Liver (tissue), 9 donors: Measurements from ENCODE around the gene CYP39A1. TPM values are rescaled to one million over a fixed set of nuclear protein-coding genes. Genes with fewer than 3 reads are reported as not detected.

Experiments
- DNase-seq: peaks from one replicate; pipeline ENCODE4 v3.0.0-alpha.2; 2017; ENCODE audit warnings: low spot score
- H3K27ac ChIP-seq, 2 donors: one replicate each; pipeline ENCODE4 v1.7.0; 2013; ENCODE audit warnings: inconsistent platforms in 2 of 2, low read length in 2 of 2, control low read depth in 1 of 2, low read depth in 1 of 2, mild to moderate bottlenecking in 1 of 2
- H3K27me3 ChIP-seq, 4 donors: one replicate each; pipeline versions ENCODE4 v1.6.1 to v1.7.0; 2013; ENCODE audit warnings: low read length in 3 of 4, inconsistent platforms in 1 of 4, mild to moderate bottlenecking in 1 of 4, moderate library complexity in 1 of 4; ENCODE audit not compliant: control insufficient read depth in 4 of 4, insufficient read depth in 4 of 4
- H3K36me3 ChIP-seq, 4 donors: one replicate each; pipeline versions ENCODE4 v1.6.1 to v1.7.0; 2013; ENCODE audit warnings: low read length in 3 of 4, mild to moderate bottlenecking in 3 of 4, low read depth in 1 of 4, moderate library complexity in 1 of 4; ENCODE audit not compliant: control insufficient read depth in 4 of 4, insufficient read depth in 3 of 4
- H3K4me1 ChIP-seq, 4 donors: one replicate each; pipeline versions ENCODE4 v1.6.1 to v1.7.0; 2013; ENCODE audit warnings: low read length in 3 of 4, mild to moderate bottlenecking in 3 of 4, moderate library complexity in 1 of 4; ENCODE audit not compliant: control insufficient read depth in 4 of 4, insufficient read depth in 4 of 4
- H3K4me3 ChIP-seq, 3 donors: one replicate each; pipeline versions ENCODE4 v1.6.1 to v1.7.0; 2013; ENCODE audit warnings: low read length in 3 of 3, control low read depth in 1 of 3, low read depth in 1 of 3, mild to moderate bottlenecking in 1 of 3
- H3K9ac ChIP-seq, 2 donors: one replicate each; pipeline ENCODE4 v1.7.0; 2013; ENCODE audit warnings: low read length in 2 of 2, mild to moderate bottlenecking in 2 of 2, moderate library complexity in 2 of 2, control low read depth in 1 of 2, low read depth in 1 of 2
- H3K9me3 ChIP-seq, 4 donors: one replicate each; pipeline versions ENCODE4 v1.6.1 to v1.7.0; 2013; ENCODE audit warnings: low read length in 3 of 4; ENCODE audit not compliant: control insufficient read depth in 4 of 4
- ATF3 ChIP-seq: IDR thresholded peaks from 2 replicates; pipeline ENCODE4 v1.6.1; 2016; ENCODE audit warnings: antibody characterized with exemption
- CTCF ChIP-seq: fragments of 150-350 bp; IDR thresholded peaks from 2 replicates; pipeline ENCODE4 v1.5.1; 2017; ENCODE audit warnings: improper control_type of control experiment, low read depth, low read length; ENCODE audit not compliant: missing input control
- EGR1 ChIP-seq, 2 donors: IDR thresholded peaks; 2 replicates each; pipeline ENCODE4 v1.6.1; 2016 to 2018; ENCODE audit warnings: antibody characterized with exemption in 2 of 2, low read depth in 2 of 2
- FOXA1 ChIP-seq: IDR thresholded peaks from 2 replicates; pipeline ENCODE4 v1.6.1; 2016; ENCODE audit warnings: antibody characterized with exemption
- FOXA2 ChIP-seq: IDR thresholded peaks from 2 replicates; pipeline ENCODE4 v1.6.1; 2016; ENCODE audit warnings: antibody characterized with exemption
- GABPA ChIP-seq, 2 donors: IDR thresholded peaks in 1 of 2; conservative IDR thresholded peaks in 1 of 2; 2 replicates each; pipeline ENCODE4 v1.6.1; 2016; ENCODE audit warnings: antibody characterized with exemption in 2 of 2, mild to moderate bottlenecking in 1 of 2, moderate library complexity in 1 of 2
- HNF4A ChIP-seq, 2 donors: conservative IDR thresholded peaks; 2 replicates each; pipeline ENCODE4 v1.6.1; 2016; ENCODE audit warnings: antibody characterized with exemption in 2 of 2, mild to moderate bottlenecking in 2 of 2
- HNF4G ChIP-seq: IDR thresholded peaks from 2 replicates; pipeline ENCODE4 v1.6.1; 2016; ENCODE audit warnings: antibody characterized with exemption
- JUND ChIP-seq, 2 donors: IDR thresholded peaks; 2 replicates each; pipeline ENCODE4 v1.6.1; 2016; ENCODE audit warnings: antibody characterized with exemption in 2 of 2
- MAX ChIP-seq: IDR thresholded peaks from 2 replicates; pipeline ENCODE4 v1.6.1; 2016; ENCODE audit warnings: antibody characterized with exemption
- NR2F2 ChIP-seq: IDR thresholded peaks from 2 replicates; pipeline ENCODE4 v1.6.1; 2016; ENCODE audit warnings: antibody characterized with exemption
- RAD21 ChIP-seq, 2 donors: IDR thresholded peaks; 2 replicates each; pipeline ENCODE4 v1.6.1; 2016; ENCODE audit warnings: antibody characterized with exemption in 2 of 2, mild to moderate bottlenecking in 2 of 2
- RXRA ChIP-seq, 2 donors: IDR thresholded peaks; 2 replicates each; pipeline ENCODE4 v1.6.1; 2017 to 2018; ENCODE audit warnings: antibody characterized with exemption in 2 of 2, mild to moderate bottlenecking in 1 of 2
- SP1 ChIP-seq: IDR thresholded peaks from 2 replicates; pipeline ENCODE4 v1.6.1; 2018; ENCODE audit warnings: antibody characterized with exemption, mild to moderate bottlenecking
- TAF1 ChIP-seq: conservative IDR thresholded peaks from 2 replicates; pipeline ENCODE4 v1.6.1; 2016; ENCODE audit warnings: antibody characterized with exemption, mild to moderate bottlenecking
- YY1 ChIP-seq: IDR thresholded peaks from 2 replicates; pipeline ENCODE4 v1.6.1; 2016; ENCODE audit warnings: antibody characterized with exemption, mild to moderate bottlenecking
- WGBS: extraction: QIAGEN DNeasy Blood & Tissue Kit; methylation state at CpG from one replicate; pipeline ENCODE4 v1.1.7; 2013; 5-methylcytosine and 5-hydroxymethylcytosine counted together
- polyA plus RNA-seq, 2 donors: library from polyadenylated mRNA; stranded (reverse) in 1 of 2; unstranded in 1 of 2; fragments of 200-250 nt in 1 of 2; fragments of >200 nt in 1 of 2; fragmentation: Nextera tagmentation in 1 of 2; extraction: Ambion mirVana in 1 of 2; gene quantifications; one replicate each; pipeline versions ENCODE4 v1.2.1 to v1.2.3, GENCODE V29; 2013 to 2015
- total RNA-seq, 2 donors: library from RNA; depleted of rRNA; stranded (reverse); fragments of >200 nt; gene quantifications; one replicate each; pipeline ENCODE4 v1.2.3, GENCODE V29; 2014
- TF ChIP-seq, protein P1 (sequence below): IDR thresholded peaks from 2 replicates; pipeline ENCODE4 v1.6.1; 2016; ENCODE audit warnings: antibody characterized with exemption
- TF ChIP-seq, protein P2 (sequence below): IDR thresholded peaks from 2 replicates; pipeline ENCODE4 v1.6.1; 2016; ENCODE audit warnings: antibody characterized with exemption, mild to moderate bottlenecking
- donor health status: healthy.
- donor health status: healthy.
- donor health status: healthy.
- donor health status: healthy.
- donor health status: healthy.

Gene CYP39A1
- total and polyA plus RNA-seq, 4 donors: 10.8 to 29.8 (median 15.2) TPM

DNA sequence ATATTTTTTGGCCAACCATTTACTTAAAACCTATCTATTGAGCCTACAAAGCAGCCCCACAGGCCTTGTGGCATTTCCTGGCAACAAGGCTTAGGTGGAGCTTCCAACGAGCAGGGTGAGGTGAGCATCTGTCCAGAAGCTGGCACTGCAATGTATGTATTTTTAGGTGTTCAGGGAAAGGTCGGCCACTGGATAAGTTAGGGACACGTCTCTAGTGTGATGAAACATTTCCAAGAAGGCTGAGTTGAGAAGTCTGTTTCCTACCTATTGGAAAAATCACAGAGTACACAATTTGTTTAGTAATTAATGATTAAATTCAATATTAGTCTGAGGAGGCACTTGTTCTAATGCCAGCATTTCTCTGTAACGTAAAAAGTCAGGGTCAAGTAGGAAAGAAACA lies 143.6 kb downstream of the CYP39A1 start:
- Histone ChIP-seq H3K4me1 (peaks cover 6 to 33% (median 30%) of the 10 kb centered on the region in 4 donors), H3K9me3 (no peaks in the 10 kb centered on the region), H3K36me3 (no peaks in the 10 kb centered on the region), H3K27ac (peak overlapping the region in 1 of 2 donors; percentile 52), H3K4me3 (no peak overlapping the region), H3K27me3 (no peaks in the 10 kb centered on the region), H3K9ac (no peak overlapping the region)
- 25% methylated on average over 4 of the region's 4 CpGs for WGBS
- TF ChIP-seq, protein P1, sequence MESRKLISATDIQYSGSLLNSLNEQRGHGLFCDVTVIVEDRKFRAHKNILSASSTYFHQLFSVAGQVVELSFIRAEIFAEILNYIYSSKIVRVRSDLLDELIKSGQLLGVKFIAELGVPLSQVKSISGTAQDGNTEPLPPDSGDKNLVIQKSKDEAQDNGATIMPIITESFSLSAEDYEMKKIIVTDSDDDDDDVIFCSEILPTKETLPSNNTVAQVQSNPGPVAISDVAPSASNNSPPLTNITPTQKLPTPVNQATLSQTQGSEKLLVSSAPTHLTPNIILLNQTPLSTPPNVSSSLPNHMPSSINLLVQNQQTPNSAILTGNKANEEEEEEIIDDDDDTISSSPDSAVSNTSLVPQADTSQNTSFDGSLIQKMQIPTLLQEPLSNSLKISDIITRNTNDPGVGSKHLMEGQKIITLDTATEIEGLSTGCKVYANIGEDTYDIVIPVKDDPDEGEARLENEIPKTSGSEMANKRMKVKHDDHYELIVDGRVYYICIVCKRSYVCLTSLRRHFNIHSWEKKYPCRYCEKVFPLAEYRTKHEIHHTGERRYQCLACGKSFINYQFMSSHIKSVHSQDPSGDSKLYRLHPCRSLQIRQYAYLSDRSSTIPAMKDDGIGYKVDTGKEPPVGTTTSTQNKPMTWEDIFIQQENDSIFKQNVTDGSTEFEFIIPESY: no peak
- TF ChIP-seq HNF4A (conservative IDR thresholded peaks at IDR 0.05) (peak; percentile 54 to 74), FOXA2 (no peak), SP1 (peak; percentile 48), TAF1 (no peak), ATF3 (peak; percentile 57), GABPA (IDR thresholded peaks at IDR 0.05 in 1 of 2, conservative IDR thresholded peaks at IDR 0.05 in 1 of 2) (no peak), MAX (peak; percentile 14), RXRA (IDR thresholded peaks at IDR 0.05) (peak; percentile 59 to 61), JUND (IDR thresholded peaks at IDR 0.05) (peak; percentile 27 to 70), YY1 (no peak), CTCF (no peak), HNF4G (no peak), RAD21 (IDR thresholded peaks at IDR 0.05) (no peak), NR2F2 (no peak), EGR1 (IDR thresholded peaks at IDR 0.05; ENCODE audit: low read depth in 2 of 2) (peak; percentile 17 to 44), FOXA1 (no peak)
- TF ChIP-seq, protein P2, sequence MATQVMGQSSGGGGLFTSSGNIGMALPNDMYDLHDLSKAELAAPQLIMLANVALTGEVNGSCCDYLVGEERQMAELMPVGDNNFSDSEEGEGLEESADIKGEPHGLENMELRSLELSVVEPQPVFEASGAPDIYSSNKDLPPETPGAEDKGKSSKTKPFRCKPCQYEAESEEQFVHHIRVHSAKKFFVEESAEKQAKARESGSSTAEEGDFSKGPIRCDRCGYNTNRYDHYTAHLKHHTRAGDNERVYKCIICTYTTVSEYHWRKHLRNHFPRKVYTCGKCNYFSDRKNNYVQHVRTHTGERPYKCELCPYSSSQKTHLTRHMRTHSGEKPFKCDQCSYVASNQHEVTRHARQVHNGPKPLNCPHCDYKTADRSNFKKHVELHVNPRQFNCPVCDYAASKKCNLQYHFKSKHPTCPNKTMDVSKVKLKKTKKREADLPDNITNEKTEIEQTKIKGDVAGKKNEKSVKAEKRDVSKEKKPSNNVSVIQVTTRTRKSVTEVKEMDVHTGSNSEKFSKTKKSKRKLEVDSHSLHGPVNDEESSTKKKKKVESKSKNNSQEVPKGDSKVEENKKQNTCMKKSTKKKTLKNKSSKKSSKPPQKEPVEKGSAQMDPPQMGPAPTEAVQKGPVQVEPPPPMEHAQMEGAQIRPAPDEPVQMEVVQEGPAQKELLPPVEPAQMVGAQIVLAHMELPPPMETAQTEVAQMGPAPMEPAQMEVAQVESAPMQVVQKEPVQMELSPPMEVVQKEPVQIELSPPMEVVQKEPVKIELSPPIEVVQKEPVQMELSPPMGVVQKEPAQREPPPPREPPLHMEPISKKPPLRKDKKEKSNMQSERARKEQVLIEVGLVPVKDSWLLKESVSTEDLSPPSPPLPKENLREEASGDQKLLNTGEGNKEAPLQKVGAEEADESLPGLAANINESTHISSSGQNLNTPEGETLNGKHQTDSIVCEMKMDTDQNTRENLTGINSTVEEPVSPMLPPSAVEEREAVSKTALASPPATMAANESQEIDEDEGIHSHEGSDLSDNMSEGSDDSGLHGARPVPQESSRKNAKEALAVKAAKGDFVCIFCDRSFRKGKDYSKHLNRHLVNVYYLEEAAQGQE: no peak
- DNase-seq: no peak
